H9 (cell line): ENCODE results near the gene HEXD. TPM values are rescaled to one million over a fixed set of nuclear protein-coding genes. Genes with fewer than 3 reads are reported as not detected.

Source experiments
- DNase-seq: peaks from one replicate; pipeline ENCODE4 v3.0.0-alpha.2; 2017
- H2AFZ ChIP-seq: one replicate; pipeline ENCODE4 v1.6.1; 2013; ENCODE audit warnings: mild to moderate bottlenecking, low read length, control low read depth, moderate library complexity
- H2AK5ac ChIP-seq: 2 replicates; pipeline ENCODE4 v1.6.1; 2013; ENCODE audit warnings: low read length, control low read depth, mixed read lengths; ENCODE audit not compliant: insufficient read length
- H2BK120ac ChIP-seq: one replicate; pipeline ENCODE4 v1.6.1; 2013; ENCODE audit warnings: low read depth, mild to moderate bottlenecking, low read length, control low read depth, inconsistent platforms; ENCODE audit not compliant: poor library complexity, severe bottlenecking
- H2BK12ac ChIP-seq: 2 replicates; pipeline ENCODE4 v1.6.1; 2013; ENCODE audit warnings: low read length, control low read depth, mixed read lengths, low read depth; ENCODE audit not compliant: insufficient read length
- H2BK15ac ChIP-seq: 2 replicates; pipeline ENCODE4 v1.6.1; 2013; ENCODE audit warnings: low read depth, low read length, control low read depth
- H2BK20ac ChIP-seq: one replicate; pipeline ENCODE4 v1.6.1; 2013; ENCODE audit warnings: low read depth, mild to moderate bottlenecking, low read length, control low read depth, inconsistent platforms; ENCODE audit not compliant: poor library complexity, severe bottlenecking
- H2BK5ac ChIP-seq: 2 replicates; pipeline ENCODE4 v1.6.1; 2013; ENCODE audit warnings: low read length, control low read depth, mixed read lengths; ENCODE audit not compliant: insufficient read length
- H3K14ac ChIP-seq: 2 replicates; pipeline ENCODE4 v1.6.1; 2013; ENCODE audit warnings: low read length, control low read depth; ENCODE audit not compliant: insufficient read depth
- H3K18ac ChIP-seq: 2 replicates; pipeline ENCODE4 v1.6.1; 2013; ENCODE audit warnings: low read depth, mild to moderate bottlenecking, mixed read lengths, low read length, control low read depth; ENCODE audit not compliant: insufficient read length
- H3K23ac ChIP-seq: 2 replicates; pipeline ENCODE4 v1.6.1; 2013; ENCODE audit warnings: low read length, control low read depth, mixed read lengths, low read depth; ENCODE audit not compliant: insufficient read length
- H3K23me2 ChIP-seq: 2 replicates; pipeline ENCODE4 v1.6.1; 2013; ENCODE audit warnings: low read depth, mild to moderate bottlenecking, mixed read lengths, low read length, control low read depth; ENCODE audit not compliant: insufficient read length, poor library complexity, severe bottlenecking
- H3K27ac ChIP-seq: 2 replicates; pipeline ENCODE4 v1.5.1; 2013; ENCODE audit warnings: low read length, control low read depth, mixed read lengths, low read depth; ENCODE audit not compliant: insufficient read length
- H3K27me3 ChIP-seq: 2 replicates; pipeline ENCODE4 v1.6.1; 2013; ENCODE audit warnings: low read length, control low read depth, inconsistent platforms; ENCODE audit not compliant: insufficient read depth
- H3K4ac ChIP-seq: 2 replicates; pipeline ENCODE4 v1.6.1; 2013; ENCODE audit warnings: low read depth, mild to moderate bottlenecking, control low read depth, inconsistent platforms, low read length, moderate library complexity
- H3K4me1 ChIP-seq: 2 replicates; pipeline ENCODE4 v1.6.1; 2013; ENCODE audit warnings: low read length, control low read depth, inconsistent platforms; ENCODE audit not compliant: insufficient read depth
- H3K4me2 ChIP-seq: 2 replicates; pipeline ENCODE4 v1.6.1; 2013; ENCODE audit warnings: low read length, control low read depth, mixed read lengths; ENCODE audit not compliant: insufficient read length, insufficient read depth
- H3K56ac ChIP-seq: 2 replicates; pipeline ENCODE4 v1.6.1; 2013; ENCODE audit warnings: low read depth, mild to moderate bottlenecking, mixed read lengths, low read length, control low read depth; ENCODE audit not compliant: insufficient read length
- H3K79me1 ChIP-seq: 2 replicates; pipeline ENCODE4 v1.6.1; 2013; ENCODE audit warnings: low read depth, mild to moderate bottlenecking, moderate library complexity, low read length, control low read depth, inconsistent platforms; ENCODE audit not compliant: insufficient read depth, poor library complexity, severe bottlenecking
- H3K79me2 ChIP-seq: 2 replicates; pipeline ENCODE4 v1.6.1; 2013; ENCODE audit warnings: low read length, control low read depth, inconsistent platforms; ENCODE audit not compliant: insufficient read depth
- H3K9ac ChIP-seq: 2 replicates; pipeline ENCODE4 v1.6.1; 2013; ENCODE audit warnings: low read length, control low read depth, mixed read lengths; ENCODE audit not compliant: insufficient read length; ENCODE audit errors: extremely low read depth
- H3K9me3 ChIP-seq: one replicate; pipeline ENCODE4 v1.6.1; 2013; ENCODE audit warnings: low read depth, low read length, inconsistent platforms; ENCODE audit not compliant: control insufficient read depth
- H3T11ph ChIP-seq: one replicate; pipeline ENCODE4 v1.6.1; 2013; ENCODE audit warnings: mild to moderate bottlenecking, low read length, control low read depth, inconsistent platforms
- H4K20me1 ChIP-seq: one replicate; pipeline ENCODE4 v1.6.1; 2013; ENCODE audit not compliant: control insufficient read depth, insufficient read length, insufficient read depth
- H4K5ac ChIP-seq: 2 replicates; pipeline ENCODE4 v1.6.1; 2013; ENCODE audit warnings: low read depth, mild to moderate bottlenecking, mixed read lengths, low read length, control low read depth; ENCODE audit not compliant: insufficient read length
- H4K8ac ChIP-seq: replicated peaks from 2 replicates; pipeline ENCODE4 v1.6.1; 2013; ENCODE audit warnings: low read length, control low read depth, mixed read lengths, low read depth; ENCODE audit not compliant: insufficient read length
- H4K91ac ChIP-seq: 2 replicates; pipeline ENCODE4 v1.6.1; 2013; ENCODE audit warnings: low read depth, mild to moderate bottlenecking, moderate library complexity, mixed read lengths, low read length, control low read depth; ENCODE audit not compliant: insufficient read length
- H3K27ac Mint-ChIP-seq, 3 experiments: 2 replicates in 2 of 3; 3 replicates in 1 of 3; pipeline ENCODE4 v1.8.0; 2020 to 2021; ENCODE audit warnings: mixed read lengths in 3 of 3, mild to moderate bottlenecking in 1 of 3, moderate library complexity in 1 of 3
- H3K27me3 Mint-ChIP-seq: 2 replicates; pipeline ENCODE4 v1.8.0; 2021; ENCODE audit warnings: low read depth, mild to moderate bottlenecking, moderate library complexity, mixed read lengths
- H3K36me3 Mint-ChIP-seq, 3 experiments: 2 replicates in 2 of 3; 3 replicates in 1 of 3; pipeline ENCODE4 v1.8.0; 2020 to 2021; ENCODE audit warnings: low read depth in 3 of 3, mixed read lengths in 3 of 3; ENCODE audit not compliant: insufficient read depth in 1 of 3
- H3K4me1 Mint-ChIP-seq, 2 experiments: 2 replicates each; pipeline ENCODE4 v1.8.0; 2020; ENCODE audit warnings: mixed read lengths in 2 of 2
- H3K4me3 Mint-ChIP-seq, 2 experiments: 2 replicates in 1 of 2; 3 replicates in 1 of 2; pipeline ENCODE4 v1.8.0; 2020 to 2021; ENCODE audit warnings: mild to moderate bottlenecking in 2 of 2, mixed read lengths in 2 of 2, moderate library complexity in 1 of 2
- H3K9me3 Mint-ChIP-seq, 2 experiments: 2 replicates in 1 of 2; 3 replicates in 1 of 2; pipeline ENCODE4 v1.8.0; 2020; ENCODE audit warnings: mild to moderate bottlenecking in 2 of 2, mixed read lengths in 2 of 2, moderate library complexity in 1 of 2
- WGBS: extraction: QIAGEN DNeasy Blood & Tissue Kit; methylation state at CpG from one replicate; pipeline ENCODE4 v1.1.7; 2013; ENCODE audit warnings: missing lambda C conversion rate, low lambda C conversion rate, mixed read lengths; ENCODE audit not compliant: insufficient read length; ENCODE audit errors: extremely low coverage; 5-methylcytosine and 5-hydroxymethylcytosine counted together
- total RNA-seq: library from RNA; stranded (reverse); gene quantifications from 2 replicates; pipeline ENCODE4 v1.2.1, GENCODE V29; 2021
- TF ChIP-seq, protein P1 (sequence below): fragments of 200-600 bp; sonication (generic); conservative IDR thresholded peaks from 3 replicates; pipeline ENCODE4 v1.8.0; 2021; ENCODE audit warnings: antibody characterized with exemption, mild to moderate bottlenecking

Gene HEXD
- total RNA-seq, 1 experiment from 2014 or later: 23.2 TPM

DNA sequence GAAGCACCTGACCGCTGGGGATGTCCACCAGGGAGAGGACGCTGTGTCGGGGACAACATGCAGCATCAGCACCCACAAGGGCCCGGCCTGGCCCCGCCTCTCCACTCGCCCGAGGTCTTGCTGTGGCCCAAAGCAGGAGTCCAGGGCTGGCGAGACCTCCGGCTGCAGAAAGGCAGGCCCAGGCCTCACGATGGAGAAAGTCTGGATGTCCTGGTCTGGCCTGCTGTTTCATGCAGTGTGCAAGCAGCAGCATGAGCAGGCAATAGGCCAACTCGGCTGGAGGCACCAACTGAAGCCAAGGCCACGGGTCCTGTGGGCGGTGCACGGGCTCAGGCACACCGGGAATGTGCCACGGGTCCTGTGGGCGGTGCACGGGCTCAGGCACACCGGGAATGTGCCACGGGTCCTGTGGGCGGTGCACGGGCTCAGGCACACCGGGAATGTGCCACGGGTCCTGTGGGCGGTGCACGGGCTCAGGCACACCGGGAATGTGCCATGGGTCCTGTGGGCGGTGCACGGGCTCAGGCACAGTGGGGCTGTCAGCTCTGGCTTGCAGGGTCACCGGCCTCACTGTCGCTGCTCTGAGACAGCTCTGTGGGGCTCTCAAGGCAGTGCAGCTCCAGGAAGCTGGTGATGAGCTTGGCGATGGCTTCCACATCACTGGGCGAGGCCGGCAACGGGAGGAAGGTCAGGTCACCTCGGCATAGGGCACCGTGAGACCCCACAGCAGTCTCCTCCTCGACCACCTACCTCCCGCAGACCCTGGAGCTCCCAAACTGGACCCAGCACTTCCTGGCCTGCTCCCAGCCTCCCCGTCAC is 25.5 kb downstream of the HEXD start:
- Histone ChIP-seq H3K27me3 (no peaks in the 10 kb centered on the region), H2BK20ac (no peak overlapping the region), H2BK12ac (no peak overlapping the region), H3K4me1 (no peaks in the 10 kb centered on the region; the same call in 1 of the 2 replicates), H4K20me1 (no peaks in the 10 kb centered on the region), H3K9me3 (no peaks in the 10 kb centered on the region), H3K79me2 (no peaks in the 10 kb centered on the region), H2BK15ac (no peak overlapping the region), H3K23ac (no peak overlapping the region), H3K9ac (no peak overlapping the region), H3K4ac (no peak overlapping the region), H3K18ac (no peak overlapping the region), H3K56ac (no peak overlapping the region), H3K23me2 (no peaks in the 10 kb centered on the region), H3K14ac (no peak overlapping the region), H4K91ac (no peak overlapping the region), H3K79me1 (no peaks in the 10 kb centered on the region), H4K8ac (no peak overlapping the region), H4K5ac (no peak overlapping the region), H3T11ph (no peak overlapping the region), H2BK120ac (no peak overlapping the region), H2BK5ac (no peak overlapping the region), H3K4me2 (no peak overlapping the region), H2AFZ (no peak overlapping the region), H3K27ac (no peak overlapping the region), H2AK5ac (no peak overlapping the region)
- TF ChIP-seq, protein P1, sequence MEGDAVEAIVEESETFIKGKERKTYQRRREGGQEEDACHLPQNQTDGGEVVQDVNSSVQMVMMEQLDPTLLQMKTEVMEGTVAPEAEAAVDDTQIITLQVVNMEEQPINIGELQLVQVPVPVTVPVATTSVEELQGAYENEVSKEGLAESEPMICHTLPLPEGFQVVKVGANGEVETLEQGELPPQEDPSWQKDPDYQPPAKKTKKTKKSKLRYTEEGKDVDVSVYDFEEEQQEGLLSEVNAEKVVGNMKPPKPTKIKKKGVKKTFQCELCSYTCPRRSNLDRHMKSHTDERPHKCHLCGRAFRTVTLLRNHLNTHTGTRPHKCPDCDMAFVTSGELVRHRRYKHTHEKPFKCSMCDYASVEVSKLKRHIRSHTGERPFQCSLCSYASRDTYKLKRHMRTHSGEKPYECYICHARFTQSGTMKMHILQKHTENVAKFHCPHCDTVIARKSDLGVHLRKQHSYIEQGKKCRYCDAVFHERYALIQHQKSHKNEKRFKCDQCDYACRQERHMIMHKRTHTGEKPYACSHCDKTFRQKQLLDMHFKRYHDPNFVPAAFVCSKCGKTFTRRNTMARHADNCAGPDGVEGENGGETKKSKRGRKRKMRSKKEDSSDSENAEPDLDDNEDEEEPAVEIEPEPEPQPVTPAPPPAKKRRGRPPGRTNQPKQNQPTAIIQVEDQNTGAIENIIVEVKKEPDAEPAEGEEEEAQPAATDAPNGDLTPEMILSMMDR: no peak
- Mint-ChIP-seq H3K36me3 (peaks cover 4 to 26% (median 23%) of the 10 kb centered on the region in 3 experiments; a peak in 6 of 7 replicates), H3K4me1 (peaks cover 7 to 25% of the 10 kb centered on the region in 2 experiments), H3K4me3 (no peak overlapping the region), H3K27ac (peak overlapping the region in 1 of 3 experiments; percentile 86; a peak in 1 of 7 replicates), H3K27me3 (no peaks in the 10 kb centered on the region), H3K9me3 (no peaks in the 10 kb centered on the region; a peak in 1 of 5 replicates)
- no CpG with 5 or more reads among the region's 40 CpGs for WGBS
- DNase-seq: no peak
